GM18511 (cell line): ENCODE results near the gene GABRB3.
"Not testable (repeated sequence)": the region's sequence is repeated elsewhere in the genome, so short reads cannot be mapped to it uniquely, and the experiment has no call there.

Experiments used
- ATAC-seq: cut with Tn5 transposase; IDR thresholded peaks from one replicate; pipeline ENCODE4 v1.9.1; 2021; ENCODE audit warnings: mild to moderate bottlenecking, moderate library complexity; ENCODE audit not compliant: unreplicated experiment

GABRB3 gene

GRCh38 chr15:26736502-26737248, 36.2 kb downstream of the GABRB3 start:
- no peak for ATAC-seq

DNA sequence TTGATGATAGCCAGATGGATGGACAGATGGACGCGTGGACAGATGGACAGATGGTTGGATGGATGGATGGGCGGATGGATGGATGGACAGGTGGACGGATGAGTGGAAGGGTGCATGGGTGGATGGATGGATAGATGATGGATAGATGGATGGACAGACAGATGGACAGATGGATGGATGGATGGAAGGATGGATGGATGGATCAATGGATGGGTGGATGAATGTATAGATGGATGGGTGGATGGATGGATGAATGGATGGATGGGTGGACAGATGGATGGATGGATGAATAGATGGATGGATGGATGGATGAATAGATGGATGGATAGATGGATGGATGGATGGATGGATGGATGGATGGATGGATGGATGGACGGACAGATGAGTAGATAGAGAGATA, 40.9 kb downstream of the GABRB3 start:
- no peak for ATAC-seq

- ATAC-seq: no peak
These were observed 43.3 kb downstream of the GABRB3 start for GRCh38 chr15:26729581-26729980.

GRCh38 chr15:26729030-26729429, 43.8 kb downstream of the GABRB3 start:
- ATAC-seq: no peak

- ATAC-seq: no peak
These were observed 48.3 kb downstream of the GABRB3 start for GRCh38 chr15:26724381-26725150.

DNA sequence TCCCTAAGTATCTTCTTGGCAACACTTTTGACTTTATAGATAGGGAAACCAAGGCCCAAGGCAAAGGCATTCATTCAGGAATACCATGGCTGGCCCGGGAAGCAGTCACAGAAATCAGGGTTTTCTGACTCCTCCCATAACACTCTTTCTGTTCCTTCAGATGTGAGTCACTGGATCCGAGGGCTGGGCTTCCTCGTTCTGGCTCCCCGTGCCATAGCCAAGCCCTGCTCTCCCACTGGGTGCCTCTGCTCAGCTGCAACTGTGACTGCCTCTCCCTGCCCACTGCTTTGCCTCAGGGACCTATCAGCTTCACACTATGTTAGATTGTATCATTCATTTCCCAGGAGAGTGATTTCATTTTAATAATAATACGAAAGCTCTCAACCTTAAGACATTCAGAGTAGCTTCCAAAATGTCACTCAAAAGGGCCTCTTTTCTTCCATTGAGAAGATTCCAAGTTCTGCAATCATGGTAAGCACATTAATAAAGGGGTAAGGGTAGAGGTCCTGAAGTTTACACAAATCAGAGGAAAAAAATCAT, 50.2 kb downstream of the GABRB3 start:
- ATAC-seq: no peak

DNA sequence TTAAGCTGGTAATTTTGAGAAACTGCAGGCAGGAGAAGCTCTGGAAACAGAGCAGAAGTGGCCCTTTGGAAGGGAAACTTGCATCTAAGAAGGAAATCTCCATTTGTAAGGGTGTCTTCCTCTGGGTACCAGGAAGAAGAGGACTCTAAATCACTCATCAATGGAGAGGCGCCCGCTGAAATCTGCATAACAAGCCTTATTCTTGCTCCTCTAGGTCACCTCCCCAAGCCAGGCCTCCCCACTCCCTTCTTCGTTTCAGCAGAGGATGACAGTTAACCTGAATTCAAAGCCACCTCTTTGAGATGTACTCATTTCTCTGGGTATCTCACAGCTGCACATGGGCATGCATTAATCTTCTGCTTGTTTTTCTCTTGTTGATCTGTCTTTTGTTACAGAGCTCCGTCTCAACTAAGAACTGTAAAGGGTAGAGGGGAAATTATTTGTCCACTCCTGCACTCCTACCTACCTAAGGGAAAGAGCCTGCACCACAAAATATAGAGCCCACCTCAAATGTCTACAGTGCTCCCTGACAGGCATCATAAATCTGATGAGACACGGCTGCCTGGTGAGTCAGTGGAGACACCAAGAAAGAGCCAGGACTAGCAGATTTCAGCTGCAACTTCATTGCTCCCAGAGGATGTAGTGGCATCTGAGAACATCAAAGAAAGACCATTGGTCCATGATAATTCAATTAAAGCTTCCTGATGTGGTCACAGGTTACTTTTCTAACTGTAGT, 51.5 kb downstream of the GABRB3 start:
- no peak for ATAC-seq

- no peak for ATAC-seq
These were observed 52.3 kb downstream of the GABRB3 start for GRCh38 chr15:26720546-26720945.

DNA sequence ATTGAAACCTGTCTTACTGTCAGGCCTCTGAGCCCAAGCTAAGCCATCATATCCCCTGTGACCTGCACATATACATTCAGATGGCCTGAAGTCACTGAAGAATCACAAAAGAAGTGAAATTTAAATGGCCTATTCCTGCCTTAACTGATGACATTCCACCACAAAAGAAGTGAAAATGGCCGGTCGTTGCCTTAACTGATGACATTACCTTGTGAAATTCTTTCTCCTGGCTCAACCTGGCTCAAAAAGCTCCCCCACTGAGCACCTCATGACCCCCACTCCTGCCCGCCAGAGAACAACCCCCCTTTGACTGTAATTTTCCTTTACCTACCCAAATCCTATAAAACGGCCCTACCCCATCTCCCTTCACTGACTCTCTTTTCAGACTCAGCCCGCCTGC, 53.0 kb downstream of the GABRB3 start:
- ATAC-seq: not testable (repeated sequence)

GRCh38 chr15:26716069-26716468, 56.8 kb downstream of the GABRB3 start:
- ATAC-seq: no peak

DNA sequence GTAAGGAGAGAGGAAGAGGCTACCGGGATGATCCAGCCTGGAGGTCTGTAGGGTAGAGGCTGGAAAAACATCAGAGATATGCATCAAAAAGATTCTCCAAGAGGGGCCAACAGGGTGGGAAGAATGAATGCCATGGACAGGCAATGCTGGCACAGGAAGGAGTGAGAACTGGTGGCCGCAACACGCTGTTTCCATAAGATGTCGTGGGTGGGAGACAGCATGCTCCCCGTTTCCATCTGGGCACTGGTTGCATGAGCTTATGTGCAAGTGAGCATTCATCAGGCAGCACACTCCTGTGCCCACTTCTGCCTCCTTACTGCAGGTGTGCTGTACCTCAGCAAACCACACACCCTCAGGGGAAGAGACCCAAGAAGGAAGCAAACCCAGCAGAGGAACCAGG, 59.4 kb downstream of the GABRB3 start:
- ATAC-seq: no peak

GRCh38 chr15:26712335-26712734, 60.5 kb downstream of the GABRB3 start:
- no peak for ATAC-seq

DNA sequence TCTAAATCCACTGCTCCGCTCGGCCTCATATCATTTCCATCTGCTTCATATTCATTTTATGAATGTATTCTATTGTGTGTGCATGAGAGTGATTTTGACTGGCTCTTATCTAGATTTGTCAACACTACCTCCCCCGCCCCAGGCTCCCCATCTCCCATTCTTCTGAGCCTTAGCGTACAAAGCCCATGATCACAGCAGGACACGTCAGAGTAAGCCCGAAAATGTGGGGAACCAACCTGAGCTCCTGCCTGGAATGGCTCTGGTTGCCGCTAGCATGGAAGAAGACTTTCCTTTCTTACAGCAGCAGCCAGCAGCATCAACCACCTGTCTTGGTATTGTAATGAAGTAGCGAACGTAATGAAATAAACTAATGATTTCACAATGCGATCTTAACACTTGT, 61.4 kb downstream of the GABRB3 start:
- ATAC-seq: no peak

- ATAC-seq: no peak
These were observed 70.5 kb downstream of the GABRB3 start for GRCh38 chr15:26702381-26702780.

- no peak for ATAC-seq
These were observed 74.3 kb downstream of the GABRB3 start for GRCh38 chr15:26698555-26698954.

- no peak for ATAC-seq
These were observed 75.0 kb downstream of the GABRB3 start for GRCh38 chr15:26697913-26698312.

DNA sequence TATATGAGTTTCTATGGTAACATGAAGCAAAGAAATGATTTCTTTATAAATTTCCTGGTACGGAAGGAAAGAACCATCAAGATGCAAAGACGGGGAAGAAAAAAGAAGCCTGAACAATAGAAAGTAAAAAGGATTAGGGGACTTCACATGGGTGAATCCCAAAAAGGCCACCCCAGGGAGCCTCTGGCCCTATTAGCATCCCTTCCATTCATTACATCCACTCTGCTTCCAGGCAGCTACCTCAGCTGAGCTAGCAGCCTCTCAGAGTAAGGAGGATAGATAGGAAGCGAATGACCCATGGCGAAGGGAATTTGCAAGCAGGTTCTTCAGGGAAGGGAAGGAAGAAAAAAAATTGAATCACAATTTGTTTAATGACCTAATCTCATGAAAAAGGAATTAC, 81.6 kb downstream of the GABRB3 start:
- ATAC-seq: no peak

DNA sequence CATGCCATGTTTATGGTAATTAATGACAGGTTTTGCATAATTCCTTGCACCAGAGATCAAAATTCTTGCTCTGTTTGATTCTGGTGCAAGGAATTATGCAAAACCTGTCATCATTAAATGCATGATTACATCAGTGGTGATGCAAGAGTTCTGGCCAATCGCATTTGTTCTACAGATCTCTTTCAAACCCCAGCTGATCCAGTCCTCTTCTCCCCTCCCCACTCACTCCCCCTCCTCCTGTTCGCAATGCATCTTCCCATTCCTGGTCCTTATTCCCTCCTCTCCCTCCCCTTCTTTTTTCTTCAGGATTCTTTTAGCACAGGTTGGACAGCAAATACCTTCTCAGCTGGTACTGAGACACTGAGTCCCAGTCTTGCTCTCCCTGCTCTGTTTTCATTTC, 82.1 kb downstream of the GABRB3 start:
- ATAC-seq: no peak

DNA sequence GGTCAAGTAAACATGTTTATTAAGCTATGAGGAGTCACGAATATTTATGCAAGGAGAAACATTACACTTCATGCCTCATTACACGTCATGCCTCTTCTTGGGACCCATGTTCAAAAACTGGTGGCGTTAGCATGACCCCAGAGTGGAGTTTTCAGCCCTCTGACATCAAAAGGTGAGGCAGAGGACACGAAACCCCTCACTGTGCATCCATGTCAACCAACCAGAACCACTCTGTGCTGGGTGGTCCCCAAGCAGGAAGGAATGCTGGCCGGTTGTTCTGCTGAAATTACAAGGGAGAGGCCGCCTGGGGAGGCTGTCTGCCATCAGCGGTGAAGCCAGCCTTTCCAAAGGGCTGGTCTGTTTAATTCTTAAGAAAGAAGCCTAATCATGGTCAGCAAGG, 83.4 kb downstream of the GABRB3 start:
- ATAC-seq: no peak

DNA sequence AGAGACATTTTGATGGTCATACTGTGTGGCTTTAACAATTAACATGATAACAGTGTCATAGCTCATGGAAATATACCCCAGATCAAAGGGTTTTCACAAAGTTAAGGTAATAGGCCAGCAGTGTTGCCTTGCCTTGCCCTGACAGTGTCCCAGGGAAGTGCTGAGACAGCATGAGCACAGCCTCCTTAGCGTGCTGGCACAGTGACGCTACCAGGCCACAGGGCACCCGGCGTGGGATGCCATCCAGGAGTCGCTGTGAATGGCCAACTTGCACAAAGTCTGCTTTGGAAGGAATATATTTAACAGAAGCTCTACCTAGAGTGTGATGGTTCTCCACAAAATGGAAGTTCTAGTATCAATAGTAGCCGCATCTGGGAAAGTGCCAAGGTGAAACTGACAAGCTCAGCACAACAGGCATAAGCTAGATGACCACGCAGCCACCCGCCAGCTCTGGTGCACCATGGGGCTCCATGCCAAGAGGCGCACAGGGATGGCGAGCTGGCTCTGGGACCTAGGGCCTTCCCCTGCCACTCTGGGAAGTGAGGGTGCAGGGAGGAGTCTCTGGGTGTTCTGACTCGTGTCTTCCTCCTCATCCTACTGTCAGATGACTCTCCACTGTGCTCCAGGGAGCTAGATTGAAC, 86.2 kb downstream of the GABRB3 start:
- no peak for ATAC-seq

GRCh38 chr15:26682598-26683164, 90.2 kb downstream of the GABRB3 start:
- no peak for ATAC-seq
